Left renal cortex interstitium (tissue), 4 donors: ENCODE measurements around the gene ZC3H4. TPM values are rescaled to one million over a fixed set of nuclear protein-coding genes. Genes with fewer than 3 reads are reported as not detected.
"Not testable (repeated sequence)": the region's sequence is repeated elsewhere in the genome, so short reads cannot be mapped to it uniquely, and the experiment has no call there.

ENCODE experiments used
- DNase-seq, 4 donors: peaks; one replicate each; pipeline ENCODE4 v3.0.0-alpha.2; 2013; ENCODE audit warnings: low read depth in 4 of 4, low spot score in 2 of 4, missing footprints in 1 of 4
- polyA plus RNA-seq, 4 donors: library from polyadenylated mRNA; unstranded; fragments of 120-200 nt; gene quantifications; one replicate each; pipeline ENCODE4 v1.2.1, GENCODE V29; 2013; ENCODE audit not compliant: insufficient read length in 4 of 4

ZC3H4 gene
- polyA plus RNA-seq, 4 donors: 34.9 to 38.9 (median 35.9) TPM

GRCh38 chr19:47089767-47090350, 23.7 kb downstream of the ZC3H4 start:
- no peak for DNase-seq

- no peak for DNase-seq
Observed at GRCh38 chr19:47086280-47086679, 27.3 kb downstream of the ZC3H4 start.

GRCh38 chr19:47084879-47085439, 28.6 kb downstream of the ZC3H4 start:
- DNase-seq: no peak

GRCh38 chr19:47082493-47082892, 31.1 kb downstream of the ZC3H4 start:
- no peak for DNase-seq

- no peak for DNase-seq
Observed at GRCh38 chr19:47081095-47081494, 32.5 kb downstream of the ZC3H4 start.

GRCh38 chr19:47078351-47078750, 35.2 kb downstream of the ZC3H4 start:
- not testable (repeated sequence) for DNase-seq

- DNase-seq: peak; percentile 28 to 54 (median 54)
Observed at GRCh38 chr19:47075941-47076340, 37.6 kb downstream of the ZC3H4 start.

- no peak for DNase-seq
Observed at GRCh38 chr19:47075179-47075810, 38.3 kb downstream of the ZC3H4 start.

- DNase-seq: no peak
Observed at GRCh38 chr19:47074621-47075020, 39.0 kb downstream of the ZC3H4 start.

GRCh38 chr19:47073574-47073973, 40.0 kb downstream of the ZC3H4 start:
- no peak for DNase-seq

- DNase-seq: no peak
Observed at GRCh38 chr19:47072323-47072722, 41.3 kb downstream of the ZC3H4 start.

- no peak for DNase-seq
Observed at GRCh38 chr19:47071731-47072130, 41.8 kb downstream of the ZC3H4 start.

- DNase-seq: no peak
Observed at GRCh38 chr19:47070756-47071155, 42.8 kb downstream of the ZC3H4 start.

- DNase-seq: no peak
Observed at GRCh38 chr19:47069795-47070194, 43.8 kb downstream of the ZC3H4 start.

GRCh38 chr19:47068876-47069406, 44.6 kb downstream of the ZC3H4 start:
- no peak for DNase-seq

- DNase-seq: no peak
Observed at GRCh38 chr19:47068246-47068645, 45.3 kb downstream of the ZC3H4 start.

GRCh38 chr19:47067215-47067847, 46.2 kb downstream of the ZC3H4 start:
- no peak for DNase-seq

- DNase-seq: no peak
Observed at GRCh38 chr19:47066376-47067214, 47.0 kb downstream of the ZC3H4 start.

GRCh38 chr19:47065242-47065641, 48.3 kb downstream of the ZC3H4 start:
- DNase-seq: no peak

GRCh38 chr19:47063874-47064273, 49.7 kb downstream of the ZC3H4 start:
- no peak for DNase-seq

- DNase-seq: no peak
Observed at GRCh38 chr19:47058621-47059022, 55.0 kb downstream of the ZC3H4 start.
